ENCODE results near the gene SLC47A1.

Gene SLC47A1

GRCh38 chr17:19495828-19496528 lies 37.7 kb upstream of the SLC47A1 start:
- Histone ChIP-seq H3K4me1 (ENCODE audit: insufficient read depth, low read length, poor library complexity, severe bottlenecking) (no peaks in the 10 kb centered on the region), H3K4me2 (ENCODE audit: low read depth, low read length, poor library complexity, severe bottlenecking) (no peak overlapping the region), H3K9me3 (ENCODE audit: insufficient read depth, low read depth, low read length) (no peaks in the 10 kb centered on the region), H3K36me3 (ENCODE audit: insufficient read depth, low read length) (no peaks in the 10 kb centered on the region), H3K79me2 (ENCODE audit: insufficient read depth, low read length) (no peaks in the 10 kb centered on the region), H3F3A (ENCODE audit: low read depth) (no peaks in the 10 kb centered on the region), H4K20me1 (ENCODE audit: insufficient read depth, low read length, poor library complexity, severe bottlenecking) (no peaks in the 10 kb centered on the region), H3K9me2 (replicated peaks; ENCODE audit: low read depth, low read length) (no peaks in the 10 kb centered on the region), H2AFZ (ENCODE audit: low read length) (no peak overlapping the region), H3K27me3 (ENCODE audit: insufficient read depth, low read length, poor library complexity, severe bottlenecking) (no peaks in the 10 kb centered on the region), H3K9ac (ENCODE audit: low read depth, low read length, poor library complexity, severe bottlenecking) (no peak overlapping the region), H3K4me3 (ENCODE audit: low read length, poor library complexity, severe bottlenecking) (no peak overlapping the region)
- no peak for TF ChIP-seq CTCF (conservative IDR thresholded peaks at IDR 0.05; ENCODE audit: low read length)
- TF ChIP-seq EZH2phosphoT487 (IDR thresholded peaks at IDR 0.05; ENCODE audit: borderline replicate concordance) = no peak

- H3K4me1 ChIP-seq (ENCODE audit: insufficient read depth, low read length, poor library complexity, severe bottlenecking) = no peaks in the 10 kb centered on the region
- no peak overlapping the region for H3K9ac ChIP-seq (ENCODE audit: low read depth, low read length, poor library complexity, severe bottlenecking)
- no peaks in the 10 kb centered on the region for H3F3A ChIP-seq (ENCODE audit: low read depth)
- H3K9me2 ChIP-seq (replicated peaks; ENCODE audit: low read depth, low read length) = no peaks in the 10 kb centered on the region
- H3K4me2 ChIP-seq (ENCODE audit: low read depth, low read length, poor library complexity, severe bottlenecking) = no peak overlapping the region
- no peak overlapping the region for H3K4me3 ChIP-seq (ENCODE audit: low read length, poor library complexity, severe bottlenecking)
- no peaks in the 10 kb centered on the region for H3K9me3 ChIP-seq (ENCODE audit: insufficient read depth, low read depth, low read length)
- H2AFZ ChIP-seq (ENCODE audit: low read length) = no peak overlapping the region
- H3K36me3 ChIP-seq (ENCODE audit: insufficient read depth, low read length) = no peaks in the 10 kb centered on the region
- no peaks in the 10 kb centered on the region for H3K27me3 ChIP-seq (ENCODE audit: insufficient read depth, low read length, poor library complexity, severe bottlenecking)
- TF ChIP-seq EZH2phosphoT487 (IDR thresholded peaks at IDR 0.05; ENCODE audit: borderline replicate concordance) (no peak), CTCF (conservative IDR thresholded peaks at IDR 0.05; ENCODE audit: low read length) (no peak)
- no peaks in the 10 kb centered on the region for H4K20me1 ChIP-seq (ENCODE audit: insufficient read depth, low read length, poor library complexity, severe bottlenecking)
- H3K79me2 ChIP-seq (ENCODE audit: insufficient read depth, low read length) = no peaks in the 10 kb centered on the region
Measured at GRCh38 chr17:19497624-19498023, 36.0 kb upstream of the SLC47A1 start.

GRCh38 chr17:19501219-19501618 lies 32.4 kb upstream of the SLC47A1 start:
- Histone ChIP-seq H3K79me2 (ENCODE audit: insufficient read depth, low read length) (no peaks in the 10 kb centered on the region), H3F3A (ENCODE audit: low read depth) (no peaks in the 10 kb centered on the region), H2AFZ (ENCODE audit: low read length) (no peak overlapping the region), H3K4me2 (ENCODE audit: low read depth, low read length, poor library complexity, severe bottlenecking) (no peak overlapping the region), H3K4me1 (ENCODE audit: insufficient read depth, low read length, poor library complexity, severe bottlenecking) (no peaks in the 10 kb centered on the region), H3K27me3 (ENCODE audit: insufficient read depth, low read length, poor library complexity, severe bottlenecking) (no peaks in the 10 kb centered on the region), H3K9ac (ENCODE audit: low read depth, low read length, poor library complexity, severe bottlenecking) (no peak overlapping the region), H3K4me3 (ENCODE audit: low read length, poor library complexity, severe bottlenecking) (no peak overlapping the region), H3K9me3 (ENCODE audit: insufficient read depth, low read depth, low read length) (no peaks in the 10 kb centered on the region), H4K20me1 (ENCODE audit: insufficient read depth, low read length, poor library complexity, severe bottlenecking) (no peaks in the 10 kb centered on the region), H3K9me2 (replicated peaks; ENCODE audit: low read depth, low read length) (no peaks in the 10 kb centered on the region), H3K36me3 (ENCODE audit: insufficient read depth, low read length) (no peaks in the 10 kb centered on the region)
- TF ChIP-seq EZH2phosphoT487 (IDR thresholded peaks at IDR 0.05; ENCODE audit: borderline replicate concordance) (no peak), CTCF (conservative IDR thresholded peaks at IDR 0.05; ENCODE audit: low read length) (no peak)

All from Loucy (cell line).